Esophagus muscularis mucosa (tissue), 2 donors: ENCODE measurements around the gene LTF.

Experiments used
- POLR2A ChIP-seq: fragments of 450-650 bp; IDR thresholded peaks from one replicate; pipeline ENCODE4 v1.6.1; 2017; ENCODE audit warnings: antibody characterized with exemption, moderate library complexity, mild to moderate bottlenecking, low read depth
- POLR2AphosphoS5 ChIP-seq, 2 donors: sonication (generic); formaldehyde crosslinking; IDR thresholded peaks; one replicate each; pipeline ENCODE4 v1.6.1; 2017; ENCODE audit warnings: antibody characterized with exemption in 2 of 2

DNA sequence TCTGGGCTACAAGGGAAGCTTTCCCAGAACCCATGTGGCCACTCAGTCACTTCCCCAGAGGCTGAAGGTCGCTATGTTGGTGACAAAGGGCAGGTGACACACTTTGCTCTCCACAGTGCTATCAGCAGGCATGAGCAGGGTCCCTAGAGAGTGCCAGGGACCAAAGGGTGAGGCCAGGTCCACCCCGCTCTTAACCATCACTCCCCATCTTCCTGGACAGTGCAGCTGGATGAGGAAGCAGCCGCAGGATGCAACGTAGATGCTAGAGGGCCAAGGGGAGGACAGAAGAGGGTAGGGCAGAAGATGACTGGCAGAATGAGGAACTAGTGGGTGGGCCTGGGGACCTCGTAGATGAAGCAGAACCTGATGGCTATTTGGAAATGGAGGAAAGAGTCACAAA is 13.6 kb upstream of the LTF start:
- TF ChIP-seq POLR2A, result no peak
- TF ChIP-seq POLR2AphosphoS5 (IDR thresholded peaks at IDR 0.05), result no peak
